ENCODE measurements around the gene IWS1. TPM values are rescaled to one million over a fixed set of nuclear protein-coding genes. Genes with fewer than 3 reads are reported as not detected.

The IWS1 gene
- total and polyA plus RNA-seq, 10 of the 15 experiments (the other 5 are each of a cell fraction or from before 2014, with no cell fraction given), result 21.9 to 68.9 (median 45.8) TPM

- Histone ChIP-seq H3K27ac (ENCODE audit: control insufficient read depth, insufficient read depth) (no peak overlapping the region), H3K27me3 (replicated peaks in 1 of 2; ENCODE audit: control insufficient read depth in 2 of 2, insufficient read depth in 2 of 2, low read length in 1 of 2) (peaks cover 0 to 2% of the 10 kb centered on the region in 2 experiments; a peak in 1 of 4 replicates), H3K79me2 (ENCODE audit: control insufficient read depth, insufficient read depth, low read length) (no peaks in the 10 kb centered on the region), H3K9ac (ENCODE audit: control insufficient read depth, insufficient read depth, low read length) (no peak overlapping the region), H2AFZ (ENCODE audit: control insufficient read depth, low read depth, low read length) (no peak overlapping the region), H4K20me1 (ENCODE audit: control insufficient read depth, insufficient read depth) (no peaks in the 10 kb centered on the region), H3K4me3 (no peak overlapping the region), H3K9me3 (replicated peaks; ENCODE audit: control insufficient read depth, insufficient read depth, low read length) (peaks cover 1% of the 10 kb centered on the region; the same call in 1 of the 3 replicates), H3K4me1 (ENCODE audit: control insufficient read depth, insufficient read depth, low read length) (no peaks in the 10 kb centered on the region), H3K36me3 (ENCODE audit: control insufficient read depth in 2 of 2, insufficient read depth in 2 of 2, low read length in 1 of 2) (no peaks in the 10 kb centered on the region), H3K4me2 (ENCODE audit: control insufficient read depth, insufficient read depth) (no peak overlapping the region)
- DNase-seq (ENCODE audit: low read depth, low spot score), result no peak
- in situ Hi-C loops (cut with MboI), result no loop called here
- no TSS peak for BruUV-seq (replicated peaks)
- no peak for FAIRE-seq
- no peak for ATAC-seq
- ChIA-PET POLR2A (interaction anchor here (0.5 kb wide), 1 partner anchor 186 kb away, joined by 3 read pairs; no protein-coding TSS in a partner anchor), RAD21 (ENCODE audit: unreplicated experiment) (no interaction called here), SMC1A (ENCODE audit: uncharacterized antibody, unreplicated experiment) (interaction anchor here (1.0 to 1.2 kb wide), 2 partner anchors 14 to 23 kb away, joined by 3 read pairs; no protein-coding TSS in a partner anchor), CTCF (no interaction called here)
- 43% methylated on average over 2 of the region's 2 CpGs for WGBS (ENCODE audit: insufficient coverage, insufficient replicate concordance, low lambda C conversion rate, missing lambda C conversion rate)
- intact Hi-C loops (cut with micrococcal nuclease; ENCODE audit: unreplicated experiment), result no loop called here
- TF ChIP-seq SMC3 (IDR thresholded peaks at IDR 0.05; ENCODE audit: borderline replicate concordance, low read length) (no peak), REST (IDR thresholded peaks at IDR 0.05; ENCODE audit: low read depth, low read length) (no peak), CHD1 (IDR thresholded peaks at IDR 0.05; ENCODE audit: low read depth, low read length) (no peak), HDGF (IDR thresholded peaks at IDR 0.05) (no peak), STAT1 (conservative IDR thresholded peaks at IDR 0.05) (no peak), ZNF622 (IDR thresholded peaks at IDR 0.05) (no peak), TCF12 (IDR thresholded peaks at IDR 0.05; ENCODE audit: low read depth, low read length) (no peak), CTCF (IDR thresholded peaks at IDR 0.05 in 2 of 3, conservative IDR thresholded peaks at IDR 0.05 in 1 of 3; ENCODE audit: control insufficient read depth in 2 of 3, extremely low read depth in 1 of 3, insufficient read depth in 1 of 3, low read depth in 3 of 3, low read length in 3 of 3) (no peak), ZSCAN29 (IDR thresholded peaks at IDR 0.05) (no peak), FOXK2 (IDR thresholded peaks at IDR 0.05) (no peak), NFIC (IDR thresholded peaks at IDR 0.05; ENCODE audit: low read depth, low read length) (no peak), CEBPZ (IDR thresholded peaks at IDR 0.05; ENCODE audit: low read depth, low read length) (no peak), CHD4 (IDR thresholded peaks at IDR 0.05) (no peak), NRF1 (conservative IDR thresholded peaks at IDR 0.05; ENCODE audit: low read depth, low read length) (no peak), YBX1 (IDR thresholded peaks at IDR 0.05) (no peak), SUZ12 (IDR thresholded peaks at IDR 0.05; ENCODE audit: unreplicated experiment) (no peak), E2F4 (IDR thresholded peaks at IDR 0.05; ENCODE audit: low read depth, low read length) (no peak)
Measured at GRCh38 chr2:127552846-127553245, 26.6 kb upstream of the IWS1 start.

Measured in GM12878 (cell line).